HEK293T (cell line): ENCODE measurements around the gene DNAH1.

ENCODE experiments used
- ARNT ChIP-seq: fragments of 450-650 bp; IDR thresholded peaks from 2 replicates; pipeline ENCODE4 v1.6.1; 2017; ENCODE audit warnings: mild to moderate bottlenecking
- BHLHE40 ChIP-seq: fragments of 450-650 bp; IDR thresholded peaks from 2 replicates; pipeline ENCODE4 v1.6.1; 2016; ENCODE audit warnings: mild to moderate bottlenecking, moderate library complexity, borderline replicate concordance
- ELF4 ChIP-seq: fragments of 450-650 bp; IDR thresholded peaks from 2 replicates; pipeline ENCODE4 v1.6.1; 2017; ENCODE audit warnings: antibody characterized with exemption
- FOXA1 ChIP-seq: fragments of 450-650 bp; IDR thresholded peaks from 2 replicates; pipeline ENCODE4 v1.6.1; 2016; ENCODE audit warnings: mild to moderate bottlenecking
- FOXM1 ChIP-seq: fragments of 450-650 bp; IDR thresholded peaks from 2 replicates; pipeline ENCODE4 v1.6.1; 2017; ENCODE audit warnings: mild to moderate bottlenecking, borderline replicate concordance
- HDGF ChIP-seq: fragments of 450-650 bp; IDR thresholded peaks from 2 replicates; pipeline ENCODE4 v1.6.1; 2017; ENCODE audit warnings: antibody characterized with exemption, borderline replicate concordance
- L3MBTL2 ChIP-seq: fragments of 450-650 bp; conservative IDR thresholded peaks from 2 replicates; pipeline ENCODE4 v1.6.1; 2016; ENCODE audit warnings: mild to moderate bottlenecking
- NFRKB ChIP-seq: fragments of 450-650 bp; IDR thresholded peaks from 2 replicates; pipeline ENCODE4 v1.6.1; 2016; ENCODE audit warnings: mild to moderate bottlenecking, moderate library complexity
- SP1 ChIP-seq: fragments of 450-650 bp; IDR thresholded peaks from 2 replicates; pipeline ENCODE4 v1.6.1; 2017
- SUZ12 ChIP-seq: fragments of 450-650 bp; IDR thresholded peaks from 2 replicates; pipeline ENCODE4 v1.6.1; 2016; ENCODE audit warnings: mild to moderate bottlenecking
- TARDBP ChIP-seq: fragments of 450-650 bp; IDR thresholded peaks from 2 replicates; pipeline ENCODE4 v1.6.1; 2016
- ZNF384 ChIP-seq: fragments of 450-650 bp; IDR thresholded peaks from 2 replicates; pipeline ENCODE4 v1.6.1; 2016

DNA sequence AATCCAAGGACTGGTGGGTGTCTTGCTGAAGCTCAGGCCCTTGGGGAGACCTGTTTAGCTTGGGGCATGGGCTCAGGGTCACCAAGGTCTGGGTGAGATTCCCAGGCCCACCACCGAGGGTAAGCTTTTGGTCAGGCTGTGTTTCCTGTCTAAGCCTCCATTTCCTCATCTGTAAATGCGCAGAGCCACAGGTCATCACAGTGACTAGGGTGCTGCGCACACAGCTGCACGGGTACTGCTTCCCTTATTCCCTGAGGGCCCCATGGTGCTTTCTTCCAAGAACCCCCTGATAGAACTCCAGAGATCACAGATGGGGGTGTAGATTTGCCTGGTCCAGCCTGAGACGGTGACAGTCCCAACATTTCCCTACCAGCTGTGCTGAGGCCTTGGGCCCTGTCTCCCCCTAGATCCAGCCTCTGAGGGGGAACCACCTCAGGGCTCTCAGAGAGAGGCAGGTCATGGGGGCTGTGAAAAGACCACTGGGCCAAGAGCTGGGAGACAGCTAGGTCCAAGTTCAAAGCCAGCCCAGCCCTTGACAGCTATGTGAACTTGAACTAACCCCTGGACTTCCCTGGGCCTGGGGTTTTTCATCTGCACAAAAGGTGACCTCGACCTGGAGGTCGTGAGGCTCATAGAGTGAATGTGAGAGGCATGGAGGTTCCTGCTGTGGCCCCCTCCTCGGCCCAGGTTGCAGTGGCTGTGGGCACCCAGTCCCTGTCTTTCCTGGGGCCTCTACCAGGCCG, 68.1 kb downstream of the DNAH1 start:
- no peak for TF ChIP-seq BHLHE40
- no peak for TF ChIP-seq NFRKB
- no peak for TF ChIP-seq HDGF
- TF ChIP-seq ARNT: no peak
- TF ChIP-seq ZNF384: no peak
- no peak for TF ChIP-seq ELF4
- TF ChIP-seq FOXM1: no peak
- TF ChIP-seq FOXA1: no peak
- no peak for TF ChIP-seq L3MBTL2
- no peak for TF ChIP-seq TARDBP
- no peak for TF ChIP-seq SUZ12
- no peak for TF ChIP-seq SP1
